Breast epithelium (tissue), 4 donors: ENCODE results near the gene MEX3C. TPM values are rescaled to one million over a fixed set of nuclear protein-coding genes. Genes with fewer than 3 reads are reported as not detected.

Experiments
- DNase-seq, 2 donors: peaks; one replicate each; pipeline ENCODE4 v3.0.0-alpha.2; 2019; ENCODE audit warnings: low spot score in 2 of 2
- H3K27ac ChIP-seq, 2 donors: fragments of 200-600 bp; sonication (generic) in 1 of 2; one replicate each; pipeline ENCODE4 v1.5.1; 2016 to 2019; ENCODE audit warnings: mild to moderate bottlenecking in 1 of 2
- H3K27me3 ChIP-seq, 2 donors: fragments of 200-600 bp; sonication (generic) in 1 of 2; one replicate each; pipeline versions ENCODE4 v1.5.1 to v1.6.0; 2017 to 2019; ENCODE audit warnings: control low read depth in 1 of 2, mild to moderate bottlenecking in 1 of 2
- H3K36me3 ChIP-seq: fragments of 200-600 bp; one replicate; pipeline ENCODE4 v1.5.1; 2019
- H3K4me1 ChIP-seq, 2 donors: fragments of 200-600 bp; sonication (generic); one replicate each; pipeline ENCODE4 v1.5.1; 2016 to 2019; ENCODE audit warnings: control low read depth in 1 of 2
- H3K4me3 ChIP-seq, 3 donors: fragments of 200-600 bp; sonication (generic); 1 replicate in 2 of 3; 2 replicates in 1 of 3; pipeline ENCODE4 v1.5.1; 2016 to 2019; ENCODE audit warnings: mild to moderate bottlenecking in 3 of 3, moderate library complexity in 2 of 3
- H3K9me3 ChIP-seq, 2 donors: fragments of 200-600 bp; sonication (generic) in 1 of 2; one replicate each; pipeline ENCODE4 v1.5.1; 2016 to 2019; ENCODE audit warnings: control low read depth in 1 of 2
- CTCF ChIP-seq, 3 donors: fragments of 450-650 bp; IDR thresholded peaks; one replicate each; pipeline ENCODE4 v1.5.1; 2016 to 2017; ENCODE audit warnings: antibody characterized with exemption in 3 of 3, mild to moderate bottlenecking in 3 of 3, moderate library complexity in 3 of 3
- POLR2A ChIP-seq: fragments of 450-650 bp; IDR thresholded peaks from one replicate; pipeline ENCODE4 v1.6.1; 2016; ENCODE audit warnings: antibody characterized with exemption, mild to moderate bottlenecking, moderate library complexity
- POLR2AphosphoS5 ChIP-seq, 3 donors: sonication (generic); formaldehyde crosslinking; IDR thresholded peaks; one replicate each; pipeline ENCODE4 v1.6.1; 2017; ENCODE audit warnings: antibody characterized with exemption in 3 of 3
- intact Hi-C: fragments of 100-400 bp; cut with DNase I; formaldehyde crosslinking; loops from one replicate; pipeline ENCODE4 v1.15.1; 2023; ENCODE audit warnings: low total_unique reads
- total RNA-seq, 3 donors: library from RNA; depleted of rRNA; stranded (reverse); fragments of >200 nt; gene quantifications; one replicate each; pipeline ENCODE4 v1.1.0, GENCODE V29; 2016

Gene MEX3C
- total RNA-seq, 3 donors from 2014 or later, result 22.4 to 42.0 (median 29.2) TPM

DNA sequence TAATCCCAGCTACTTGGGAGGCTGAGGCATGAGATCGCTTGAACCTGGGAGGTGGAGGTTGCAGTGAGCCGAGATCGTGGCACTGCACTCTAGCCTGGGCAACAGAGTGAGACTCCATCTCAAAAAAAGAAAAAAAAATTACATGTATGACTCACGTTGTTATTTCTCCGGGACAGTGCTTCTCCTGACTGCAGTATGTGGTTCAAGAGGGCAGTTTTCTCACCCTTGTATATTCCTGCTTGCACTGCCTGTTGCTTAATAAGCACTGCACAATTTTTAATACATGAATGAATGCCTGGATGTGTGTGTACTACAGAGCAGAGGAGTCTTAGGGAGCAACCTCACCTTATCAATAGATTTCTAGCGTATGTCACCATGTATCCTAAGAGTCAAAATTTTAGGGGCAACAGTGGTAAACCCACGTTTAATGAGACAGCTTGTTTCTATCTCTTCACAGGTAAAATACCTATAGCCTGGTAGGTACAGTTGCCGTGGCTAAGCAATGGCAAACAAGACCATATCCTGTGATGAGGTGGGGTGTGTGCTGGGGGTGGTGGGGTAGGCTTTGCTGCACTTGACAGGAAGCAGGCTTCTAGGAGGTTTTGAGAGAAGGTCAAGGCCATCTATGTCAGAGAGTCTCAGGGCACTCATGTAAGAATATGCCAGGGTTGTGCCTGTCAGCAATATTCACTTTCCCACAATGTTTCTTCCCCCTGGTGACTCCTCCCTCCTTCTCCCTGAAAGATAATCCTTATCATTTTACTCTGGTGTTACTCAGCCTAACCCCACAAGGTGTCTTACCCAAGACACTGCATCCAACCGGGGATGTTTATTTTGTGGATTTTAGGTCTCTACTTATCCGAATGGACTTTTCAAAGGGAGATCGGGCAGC, 36.9 kb upstream of the MEX3C start:
- intact Hi-C loops, result no loop called here
- H3K9me3 ChIP-seq, result no peaks in the 10 kb centered on the region
- no peak for DNase-seq
- no peak overlapping the region for H3K4me3 ChIP-seq
- no peaks in the 10 kb centered on the region for H3K36me3 ChIP-seq
- H3K27ac ChIP-seq, result no peak overlapping the region
- H3K4me1 ChIP-seq, result no peaks in the 10 kb centered on the region
- H3K27me3 ChIP-seq, result no peaks in the 10 kb centered on the region
- no peak for TF ChIP-seq CTCF (IDR thresholded peaks at IDR 0.05)
- TF ChIP-seq POLR2A, result no peak
- TF ChIP-seq POLR2AphosphoS5 (IDR thresholded peaks at IDR 0.05), result no peak

DNA sequence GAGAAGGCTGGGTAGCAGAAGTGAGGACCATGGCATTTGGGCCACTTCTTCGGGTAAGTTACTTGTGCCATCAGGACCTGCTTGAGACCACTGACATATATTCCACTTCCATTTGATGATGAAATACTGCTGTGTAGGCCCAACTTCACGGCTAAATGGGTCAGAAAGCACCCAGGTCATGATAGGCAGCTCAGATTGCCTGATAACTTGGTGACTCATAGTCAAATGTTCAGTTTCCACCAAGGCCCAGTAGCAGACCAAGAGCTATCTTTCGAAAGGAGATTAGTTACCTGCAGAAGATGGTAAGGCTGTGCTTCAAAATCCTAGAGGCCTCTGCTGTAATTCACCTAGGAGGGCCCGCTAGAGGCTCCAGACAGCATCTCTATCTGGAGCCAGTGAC, 31.8 kb upstream of the MEX3C start:
- DNase-seq, result no peak
- Histone ChIP-seq H3K4me3 (no peak overlapping the region), H3K27me3 (no peaks in the 10 kb centered on the region), H3K27ac (no peak overlapping the region), H3K4me1 (no peaks in the 10 kb centered on the region), H3K36me3 (no peaks in the 10 kb centered on the region), H3K9me3 (no peaks in the 10 kb centered on the region)
- intact Hi-C loops, result no loop called here
- TF ChIP-seq POLR2AphosphoS5 (IDR thresholded peaks at IDR 0.05), result no peak
- TF ChIP-seq CTCF (IDR thresholded peaks at IDR 0.05), result no peak
- TF ChIP-seq POLR2A, result no peak

- TF ChIP-seq POLR2AphosphoS5 (IDR thresholded peaks at IDR 0.05), result no peak
- no peak for TF ChIP-seq POLR2A
- TF ChIP-seq CTCF (IDR thresholded peaks at IDR 0.05), result no peak
- H3K27ac ChIP-seq, result no peak overlapping the region
- H3K27me3 ChIP-seq, result no peaks in the 10 kb centered on the region
- no peaks in the 10 kb centered on the region for H3K36me3 ChIP-seq
- intact Hi-C loops, result no loop called here
- DNase-seq, result no peak
- H3K4me1 ChIP-seq, result no peaks in the 10 kb centered on the region
- no peak overlapping the region for H3K4me3 ChIP-seq
- no peaks in the 10 kb centered on the region for H3K9me3 ChIP-seq
Measured at GRCh38 chr18:51227660-51228059, 30.2 kb upstream of the MEX3C start.

- H3K4me3 ChIP-seq, result no peak overlapping the region
- intact Hi-C loops, result no loop called here
- no peaks in the 10 kb centered on the region for H3K27me3 ChIP-seq
- no peaks in the 10 kb centered on the region for H3K36me3 ChIP-seq
- DNase-seq, result no peak
- TF ChIP-seq POLR2A (no peak), POLR2AphosphoS5 (IDR thresholded peaks at IDR 0.05) (no peak), CTCF (IDR thresholded peaks at IDR 0.05) (no peak)
- no peaks in the 10 kb centered on the region for H3K4me1 ChIP-seq
- no peaks in the 10 kb centered on the region for H3K9me3 ChIP-seq
- no peak overlapping the region for H3K27ac ChIP-seq
Measured at GRCh38 chr18:51226587-51227350, 29.3 kb upstream of the MEX3C start.

DNA sequence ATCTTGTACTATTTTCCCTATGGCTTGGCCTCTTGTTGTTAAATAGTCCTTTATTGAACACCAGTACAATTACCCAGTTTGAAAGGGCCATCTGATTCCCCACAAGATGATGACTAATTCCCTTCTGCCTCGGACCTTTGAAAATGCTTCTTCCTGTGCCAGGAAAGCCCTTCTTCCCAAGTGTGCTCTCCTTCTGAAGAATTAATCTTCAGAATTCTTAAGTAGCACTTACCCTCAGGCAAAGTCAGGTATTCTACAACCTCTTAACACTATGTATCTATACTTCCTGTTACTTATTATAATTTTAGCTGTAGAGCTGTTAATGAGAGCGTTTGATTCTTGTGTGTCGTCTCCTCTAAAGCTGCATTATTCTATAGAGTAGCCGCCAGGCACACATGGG, 28.6 kb upstream of the MEX3C start:
- H3K36me3 ChIP-seq, result no peaks in the 10 kb centered on the region
- no peak for TF ChIP-seq POLR2A
- TF ChIP-seq POLR2AphosphoS5 (IDR thresholded peaks at IDR 0.05), result no peak
- TF ChIP-seq CTCF (IDR thresholded peaks at IDR 0.05), result no peak
- H3K27ac ChIP-seq, result no peak overlapping the region
- no peaks in the 10 kb centered on the region for H3K9me3 ChIP-seq
- H3K4me1 ChIP-seq, result no peaks in the 10 kb centered on the region
- intact Hi-C loops, result no loop called here
- no peaks in the 10 kb centered on the region for H3K27me3 ChIP-seq
- DNase-seq, result no peak
- no peak overlapping the region for H3K4me3 ChIP-seq
